IMR-90 (cell line): Measurements from ENCODE around the gene PARD3.
"Not testable (repeated sequence)": the region's sequence is repeated elsewhere in the genome, so short reads cannot be mapped to it uniquely, and the experiment has no call there.

Experiments
- CEBPB ChIP-seq: IDR thresholded peaks from 2 replicates; pipeline ENCODE4 v1.6.1; 2012; ENCODE audit warnings: low read depth, low read length, improper control_type of control experiment
- CTCF ChIP-seq: conservative IDR thresholded peaks from 2 replicates; pipeline ENCODE4 v1.5.1; 2012; ENCODE audit warnings: mild to moderate bottlenecking, low read depth, low read length, improper control_type of control experiment
- ELK1 ChIP-seq: fragments of 150-350 bp; IDR thresholded peaks from 2 replicates; pipeline ENCODE4 v1.6.1; 2016; ENCODE audit warnings: low read depth, mild to moderate bottlenecking, low read length, moderate library complexity, borderline replicate concordance
- FOS ChIP-seq: fragments of 150-350 bp; IDR thresholded peaks from 2 replicates; pipeline ENCODE4 v1.6.1; 2016; ENCODE audit warnings: low read depth, low read length
- MXI1 ChIP-seq: IDR thresholded peaks from 2 replicates; pipeline ENCODE4 v1.6.1; 2012; ENCODE audit warnings: low read depth, mild to moderate bottlenecking, low read length, moderate library complexity, borderline replicate concordance
- POLR2A ChIP-seq: IDR thresholded peaks from 2 replicates; pipeline ENCODE4 v1.6.1; 2012; ENCODE audit warnings: mild to moderate bottlenecking, low read depth, low read length
- RAD21 ChIP-seq: IDR thresholded peaks from 2 replicates; pipeline ENCODE4 v1.6.1; 2012; ENCODE audit warnings: low read length, improper control_type of control experiment
- SMC3 ChIP-seq: fragments of 150-350 bp; IDR thresholded peaks from 2 replicates; pipeline ENCODE4 v1.6.1; 2016; ENCODE audit warnings: low read depth, mild to moderate bottlenecking, antibody characterized with exemption, low read length, moderate library complexity
- USF2 ChIP-seq: fragments of 150-350 bp; IDR thresholded peaks from 2 replicates; pipeline ENCODE4 v1.6.1; 2017; ENCODE audit warnings: mild to moderate bottlenecking, antibody characterized with exemption, low read length, low read depth

GRCh38 chr10:34391168-34391567, 423.9 kb downstream of the PARD3 start:
- not testable (repeated sequence) for TF ChIP-seq POLR2A, SMC3, FOS, USF2, CEBPB, MXI1, ELK1
- peak; percentile 27 for TF ChIP-seq CTCF
- peak; percentile 32 for TF ChIP-seq RAD21
